Gastroesophageal sphincter (tissue), 3 donors: ENCODE measurements around the gene TBC1D1.

ENCODE experiments used
- CTCF ChIP-seq, 4 experiments: fragments of 200-600 bp in 2 of 4; fragments of 450-650 bp in 2 of 4; sonication (generic) in 1 of 4; IDR thresholded peaks; one replicate each; pipeline ENCODE4 v1.5.1; 2017 to 2019; ENCODE audit warnings: antibody characterized with exemption in 4 of 4, mild to moderate bottlenecking in 2 of 4, moderate library complexity in 2 of 4
- POLR2A ChIP-seq, 2 donors: fragments of 450-650 bp; IDR thresholded peaks; one replicate each; pipeline ENCODE4 v1.6.1; 2017; ENCODE audit warnings: antibody characterized with exemption in 2 of 2, mild to moderate bottlenecking in 2 of 2, moderate library complexity in 1 of 2

- TF ChIP-seq CTCF (IDR thresholded peaks at IDR 0.05) (peak in 2 of 4 experiments; percentile 34 to 36), POLR2A (IDR thresholded peaks at IDR 0.05) (no peak)
Measured at GRCh38 chr4:37884855-37885487, 5.9 kb upstream of the TBC1D1 start.
